ENCODE results near the gene CBX8.
A peak's percentile ranks its signal among the peaks of the same experiment; 100 is the strongest.

Gene CBX8

GRCh38 chr17:79748295-79749099, 48.4 kb downstream of the CBX8 start:
- DNase-seq, result no peak

DNA sequence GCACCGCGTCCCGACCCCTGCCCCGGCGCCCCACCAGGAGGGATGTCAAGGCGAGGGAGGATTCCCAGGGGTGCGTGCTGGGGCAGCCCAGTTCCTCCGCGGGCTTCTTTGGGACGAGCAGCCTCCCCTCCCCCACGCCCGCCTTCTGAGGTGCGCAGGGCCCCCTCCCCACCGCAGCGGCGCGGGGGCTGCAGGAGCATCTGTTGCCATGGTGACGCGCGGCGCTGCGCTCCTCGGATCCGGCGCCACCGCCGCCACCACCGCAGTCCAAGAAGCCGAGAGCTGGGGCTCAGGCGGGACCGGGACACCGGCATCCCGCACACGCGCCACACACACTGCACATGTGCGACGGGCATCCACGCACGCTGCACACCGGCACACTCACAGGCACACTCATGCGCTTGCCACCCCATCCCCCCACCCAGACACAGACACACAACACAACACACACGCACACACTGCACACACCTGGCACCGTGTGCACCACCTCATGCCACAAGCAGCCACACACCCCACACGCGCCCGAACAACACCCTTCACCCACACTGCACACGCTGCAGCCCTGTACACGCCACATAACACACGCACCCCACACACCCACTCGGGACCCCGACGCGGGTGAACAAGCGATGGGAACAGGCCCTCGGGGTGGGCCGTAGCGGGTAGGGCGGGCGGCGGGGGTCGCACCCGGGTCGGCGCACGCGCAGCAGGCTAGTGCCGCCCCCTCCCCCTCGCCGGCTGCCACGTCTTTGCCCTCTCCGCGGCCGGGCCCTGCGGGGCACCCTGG, 49.2 kb downstream of the CBX8 start:
- DNase-seq, result no peak

GRCh38 chr17:79746889-79747507, 49.9 kb downstream of the CBX8 start:
- DNase-seq, result peak; percentile 63

- DNase-seq, result no peak
Observed at GRCh38 chr17:79745641-79746105, 51.2 kb downstream of the CBX8 start.

DNA sequence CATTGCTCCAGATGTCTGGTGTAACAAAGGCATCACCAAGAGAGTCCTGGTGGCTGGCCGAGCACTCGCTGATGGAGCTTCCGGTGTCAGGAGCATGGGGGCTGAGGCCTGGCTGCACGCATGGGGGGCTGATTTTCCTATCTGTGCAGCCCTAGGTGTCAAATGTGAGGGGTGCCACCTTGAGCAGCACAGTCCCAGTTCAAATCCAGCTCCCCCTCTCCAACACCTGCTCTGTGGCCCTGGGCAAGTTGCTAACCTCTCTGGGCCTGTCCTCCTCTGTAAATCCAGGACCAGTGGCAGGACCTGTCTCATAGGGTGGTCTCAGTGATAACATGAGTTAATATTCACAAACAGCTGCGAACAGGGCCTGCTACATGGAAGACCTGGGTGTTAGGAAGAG, 53.3 kb downstream of the CBX8 start:
- DNase-seq, result no peak

DNA sequence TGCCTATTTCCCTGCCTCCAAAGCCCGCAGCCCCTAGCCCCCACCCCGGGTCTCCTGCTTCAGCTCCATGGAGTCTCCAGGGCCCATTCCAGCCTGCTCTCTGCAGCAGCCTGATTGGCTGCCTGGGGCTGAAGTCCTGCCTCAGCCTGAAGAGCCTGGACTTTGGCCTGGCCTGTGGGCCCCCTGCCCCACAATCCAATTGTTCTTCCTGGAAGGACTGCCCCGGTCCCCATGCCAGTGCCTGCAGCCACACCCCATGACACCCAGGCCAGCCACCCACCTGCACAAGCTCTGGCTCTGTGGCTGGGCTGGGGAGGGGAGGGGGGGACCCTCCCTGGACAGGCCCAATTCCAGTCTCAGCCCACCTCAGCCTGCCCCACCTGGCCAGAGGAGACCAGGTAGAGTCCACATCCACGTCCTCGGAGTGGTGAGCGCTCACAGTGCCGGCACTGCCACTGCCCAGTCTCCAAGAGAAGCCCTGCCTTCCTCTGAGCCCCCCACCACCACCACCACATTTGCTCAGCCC, 53.9 kb downstream of the CBX8 start:
- DNase-seq, result no peak

GRCh38 chr17:79742589-79742918, 54.3 kb downstream of the CBX8 start:
- no peak for DNase-seq

Measured in activated CD8-positive, alpha-beta memory T cell treated with anti-CD3 and anti-CD28 coated beads for 24 hours (primary cell).